GM21723 (cell line): ENCODE data around the gene HIVEP1.
A peak's percentile ranks its signal among the peaks of the same experiment; 100 is the strongest.

Source experiments
- ATAC-seq: cut with Tn5 transposase; IDR thresholded peaks from one replicate; pipeline ENCODE4 v1.9.1; 2021; ENCODE audit warnings: mild to moderate bottlenecking, moderate library complexity; ENCODE audit not compliant: unreplicated experiment

Gene HIVEP1

DNA sequence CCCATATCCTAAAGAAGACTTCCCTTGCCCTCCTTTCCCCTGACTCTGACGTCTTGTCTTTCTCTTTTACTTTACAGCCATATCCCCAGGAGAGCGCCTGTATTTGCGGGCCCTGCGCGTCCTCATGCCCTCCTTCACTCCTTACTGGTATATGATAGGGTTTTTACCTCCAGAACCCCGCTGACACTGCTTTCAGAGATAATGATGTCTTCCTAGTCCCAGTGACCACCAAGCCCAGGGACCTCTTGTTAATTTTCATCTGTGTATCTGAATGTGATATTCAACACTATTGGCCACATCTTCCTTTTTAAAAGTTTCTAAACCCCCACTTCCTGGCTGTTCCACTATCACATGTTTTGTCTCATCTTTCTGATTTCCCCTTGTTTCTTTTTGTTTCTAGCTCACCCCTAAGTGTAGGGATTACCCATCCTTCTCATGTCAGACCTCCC is 102.0 kb downstream of the HIVEP1 start:
- no peak for ATAC-seq

DNA sequence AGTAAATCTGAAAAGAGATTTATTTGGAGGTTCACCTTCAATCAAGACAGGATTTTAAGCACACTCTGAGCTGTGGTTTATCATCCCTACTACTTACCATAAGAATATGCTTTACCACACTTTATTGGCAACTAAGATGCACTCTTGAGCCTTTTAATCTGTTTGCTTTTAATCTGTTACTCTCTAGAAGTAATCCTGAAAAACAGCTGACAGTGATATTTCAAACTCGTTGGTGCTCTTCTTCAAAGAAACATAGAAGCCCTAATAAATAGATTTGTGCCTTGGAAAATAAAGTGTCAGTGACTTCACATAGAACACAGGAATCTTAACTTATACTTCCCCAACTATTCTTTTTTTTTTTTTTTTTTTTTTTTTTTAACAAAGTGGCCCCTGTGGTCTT is 102.9 kb downstream of the HIVEP1 start:
- no peak for ATAC-seq

DNA sequence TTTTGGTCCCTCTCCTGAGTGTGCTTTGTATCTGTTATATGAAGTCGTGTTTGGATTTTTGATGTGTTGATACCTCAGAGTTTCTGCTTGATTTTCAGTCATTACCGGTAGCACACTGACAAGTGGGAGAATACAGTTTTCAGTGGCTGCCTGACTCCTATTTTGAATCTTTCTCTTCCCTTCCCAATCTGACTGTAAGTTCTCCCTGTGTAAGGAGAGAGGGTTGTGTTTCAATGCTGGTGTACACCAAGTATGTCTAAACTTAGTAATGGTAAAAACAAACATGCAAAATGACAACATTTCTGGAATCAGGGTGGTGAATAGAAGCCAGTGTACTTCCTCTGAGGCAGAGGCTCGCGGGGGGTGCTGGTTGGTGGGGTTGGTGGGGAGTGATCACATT is 103.4 kb downstream of the HIVEP1 start:
- ATAC-seq: no peak

DNA sequence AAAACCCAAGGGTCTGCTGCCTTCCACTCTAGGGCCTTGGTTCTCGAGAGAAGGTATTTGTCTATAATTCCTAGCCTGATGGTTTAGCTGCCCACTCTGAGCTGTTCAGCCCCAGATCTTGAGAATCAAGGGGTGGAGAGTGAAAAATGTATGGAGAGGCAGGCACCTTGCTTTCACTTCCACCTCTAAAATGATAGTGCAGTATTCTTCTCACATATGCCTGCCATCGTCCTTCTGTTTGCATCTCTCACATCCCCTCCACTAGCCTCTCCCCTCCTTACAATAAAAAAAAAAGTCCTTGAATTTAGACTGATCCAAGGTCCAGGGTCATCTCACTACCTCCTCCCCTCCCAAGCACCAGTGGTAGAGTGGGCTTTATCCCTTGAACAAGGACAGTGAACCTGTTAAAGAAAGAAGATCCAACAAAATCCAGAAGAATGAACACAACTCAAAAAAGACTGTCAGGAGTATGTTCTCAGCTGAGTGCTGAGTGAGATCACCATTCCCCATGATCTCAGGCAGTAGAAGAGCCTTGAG is 104.2 kb downstream of the HIVEP1 start:
- ATAC-seq: no peak

DNA sequence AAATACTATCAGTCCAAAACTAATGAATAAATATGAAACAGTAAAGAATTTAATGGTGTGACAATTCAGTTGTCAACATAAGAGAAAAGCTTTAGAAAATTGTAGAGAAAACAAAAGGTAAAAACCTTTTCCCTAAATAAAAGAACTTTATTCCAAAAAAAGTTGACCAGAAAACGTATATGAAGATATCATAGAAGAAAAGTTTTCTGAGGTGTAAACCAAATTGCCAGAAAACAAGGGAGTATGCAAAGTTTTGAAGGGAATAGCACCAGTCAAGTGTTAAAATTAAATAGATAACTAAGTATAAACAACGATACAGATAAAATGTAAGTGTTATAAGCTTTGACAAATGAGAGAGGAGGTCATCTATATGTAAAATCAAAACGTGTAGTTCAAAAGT is 104.9 kb downstream of the HIVEP1 start:
- ATAC-seq: no peak

DNA sequence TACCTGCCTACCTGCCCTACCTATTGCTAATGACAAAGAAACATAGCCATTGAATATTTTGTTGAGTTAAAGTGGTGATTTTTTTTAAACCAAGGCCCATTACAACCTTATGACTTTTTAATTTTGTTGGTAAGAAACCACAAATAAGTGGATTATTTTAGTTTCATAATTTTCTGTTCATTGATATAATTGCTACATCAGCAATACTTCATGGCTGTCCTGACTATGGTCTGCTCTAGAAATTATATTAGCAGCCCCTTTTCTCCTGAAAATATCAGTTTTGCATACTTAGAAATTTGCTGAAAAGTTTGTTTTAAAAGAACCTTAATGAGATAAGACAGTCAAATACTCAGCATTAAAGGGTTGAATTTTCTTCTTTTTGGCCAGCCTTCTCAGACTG is 106.5 kb downstream of the HIVEP1 start:
- ATAC-seq: no peak

- ATAC-seq: peak; percentile 61
These were observed 107.0 kb downstream of the HIVEP1 start for GRCh38 chr6:12119085-12119588.

DNA sequence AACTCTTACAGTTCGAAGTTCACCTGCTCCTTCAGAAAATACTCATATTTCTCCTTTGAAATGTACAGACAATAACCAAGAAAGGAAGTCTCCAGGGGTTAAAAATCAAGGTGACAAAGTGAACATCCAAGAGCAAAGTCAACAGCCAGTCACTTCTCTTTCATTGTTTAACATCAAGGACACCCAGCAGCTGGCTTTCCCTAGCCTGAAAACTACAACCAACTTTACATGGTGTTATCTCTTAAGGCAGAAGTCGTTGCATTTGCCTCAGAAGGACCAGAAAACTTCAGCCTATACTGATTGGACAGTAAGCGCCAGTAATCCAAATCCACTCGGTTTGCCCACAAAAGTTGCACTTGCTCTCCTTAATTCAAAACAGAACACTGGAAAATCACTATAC is 113.3 kb downstream of the HIVEP1 start:
- ATAC-seq: no peak

DNA sequence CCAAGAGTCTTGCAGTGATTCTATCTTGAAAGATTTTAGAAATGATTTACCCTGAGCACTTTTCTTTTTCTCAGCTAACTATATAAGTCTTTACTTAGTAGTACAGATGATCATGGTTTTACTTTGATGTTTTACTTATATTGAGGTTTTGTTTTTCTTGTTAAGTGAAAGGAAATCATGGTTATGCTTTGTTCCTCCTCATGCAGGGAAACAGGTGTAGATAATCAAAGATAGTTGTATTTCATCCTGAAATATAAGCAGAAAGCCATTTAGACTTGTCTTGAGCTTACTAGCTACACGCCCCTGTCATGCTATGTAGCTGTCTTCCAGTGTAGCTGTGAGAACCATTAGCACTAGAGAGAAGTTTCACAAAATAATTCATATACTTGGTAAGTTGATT is 113.9 kb downstream of the HIVEP1 start:
- ATAC-seq: no peak

DNA sequence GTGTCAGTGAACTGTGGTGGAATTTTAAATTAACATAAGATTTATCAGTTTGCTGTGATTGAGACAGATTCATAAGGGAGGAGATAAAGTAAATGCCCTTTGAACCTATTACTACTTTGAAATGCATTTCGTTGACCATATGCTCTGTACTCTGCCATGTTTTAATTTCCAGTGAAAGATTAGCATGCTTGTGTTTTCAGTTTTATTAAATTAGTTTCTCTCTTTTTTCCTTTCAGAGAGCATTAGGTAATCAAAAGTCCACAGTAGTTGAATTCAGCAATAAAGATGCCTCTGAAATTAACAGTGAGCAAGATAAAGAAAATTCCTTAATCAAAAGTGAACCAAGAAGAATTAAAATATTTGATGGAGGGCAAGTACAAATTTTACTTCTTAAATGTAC is 117.4 kb downstream of the HIVEP1 start:
- no peak for ATAC-seq

GRCh38 chr6:12132351-12133222 is 120.5 kb downstream of the HIVEP1 start:
- ATAC-seq: no peak

DNA sequence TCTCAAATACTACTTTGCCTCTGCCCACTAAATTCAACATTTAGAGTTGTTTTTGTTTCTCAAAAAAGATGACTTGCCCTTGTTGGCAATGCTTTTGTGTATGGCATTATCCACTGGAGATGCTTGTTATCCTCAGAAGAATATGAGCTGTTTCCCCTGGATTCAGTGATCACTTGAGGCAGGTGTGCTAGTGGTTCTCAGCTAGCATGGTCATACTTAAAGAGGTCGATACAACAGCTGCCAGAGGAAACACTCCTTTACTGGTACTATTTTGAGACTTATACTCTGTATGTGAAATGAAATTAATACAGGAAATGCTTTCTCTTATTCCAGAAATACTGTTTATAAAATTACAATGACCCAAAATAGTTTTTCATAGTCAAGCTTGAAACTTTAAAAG is 122.5 kb downstream of the HIVEP1 start:
- no peak for ATAC-seq

DNA sequence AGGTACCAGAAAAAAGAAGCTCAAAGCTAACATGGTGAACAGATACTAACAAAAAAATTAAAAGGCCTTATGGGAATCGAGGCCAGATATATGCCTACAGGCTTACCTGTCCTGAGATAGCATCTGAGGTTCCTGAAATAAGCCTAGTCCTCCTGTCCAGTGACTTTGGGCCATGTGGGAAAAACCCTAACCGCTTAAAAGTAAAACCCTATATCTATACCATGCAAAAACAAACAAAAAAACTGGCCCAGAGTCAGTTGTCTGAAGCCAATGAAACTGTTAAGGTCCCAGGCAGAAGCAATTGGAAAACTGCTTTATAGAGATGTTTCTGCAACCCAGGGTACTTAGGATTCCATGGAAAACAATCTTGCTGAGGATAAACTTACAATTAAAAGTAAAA is 122.9 kb downstream of the HIVEP1 start:
- no peak for ATAC-seq

DNA sequence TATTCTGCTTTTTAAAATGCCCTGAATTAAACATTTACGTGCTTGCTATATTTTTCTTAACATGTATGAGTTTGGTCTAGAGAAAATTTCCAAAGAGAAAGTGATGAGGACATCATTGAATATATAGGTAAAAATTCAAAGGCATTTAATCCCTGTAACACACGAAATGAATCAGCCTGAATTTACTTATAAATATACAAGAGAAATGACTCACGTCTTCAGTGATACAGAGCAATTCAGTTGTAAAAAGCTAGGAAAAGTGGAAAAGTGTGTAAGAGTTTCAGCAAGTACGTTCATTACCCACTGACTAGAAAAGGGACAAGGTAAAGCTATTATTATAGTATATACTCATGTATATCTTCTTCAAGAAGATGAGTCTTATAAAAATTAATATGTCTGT is 124.8 kb downstream of the HIVEP1 start:
- ATAC-seq: no peak

DNA sequence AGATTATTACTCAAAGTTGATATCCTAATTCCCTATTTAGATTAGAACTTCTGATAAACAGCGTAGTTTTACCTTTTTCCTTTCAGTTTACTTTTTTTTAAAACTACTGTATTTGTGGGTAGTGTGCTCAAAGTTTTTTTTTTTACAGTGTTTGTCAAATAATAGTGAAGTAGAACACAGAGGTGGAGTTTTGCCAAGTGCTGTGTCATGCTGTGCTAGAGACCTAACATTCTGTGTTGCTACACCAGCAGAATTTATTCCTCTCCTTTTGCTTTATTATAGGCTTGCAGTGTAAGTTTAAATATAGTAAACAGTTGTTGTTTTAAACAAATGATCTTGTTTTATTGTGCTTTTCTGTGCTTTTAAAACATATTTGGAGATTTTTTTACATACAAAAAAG is 125.4 kb downstream of the HIVEP1 start:
- ATAC-seq: no peak

GRCh38 chr6:12138381-12138780 is 126.3 kb downstream of the HIVEP1 start:
- no peak for ATAC-seq

DNA sequence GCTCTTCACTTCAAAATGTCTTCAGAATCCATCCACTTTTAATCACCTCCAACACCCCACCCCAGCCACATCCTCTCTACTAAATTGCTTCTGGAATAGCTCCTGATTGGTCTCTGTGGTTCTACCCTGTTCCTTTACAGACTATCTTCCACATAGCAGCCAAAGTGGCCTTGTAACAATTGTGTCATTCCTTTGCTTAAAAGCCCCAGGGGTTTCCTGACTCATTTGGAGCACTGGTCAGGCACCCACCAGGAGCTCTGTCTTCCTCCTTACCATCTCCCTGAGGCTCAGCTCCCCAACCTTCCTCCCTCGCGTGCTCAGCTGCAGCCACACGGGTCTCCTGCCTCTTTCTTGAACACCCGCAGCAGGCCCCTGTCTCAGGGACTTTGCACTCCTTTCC is 126.8 kb downstream of the HIVEP1 start:
- no peak for ATAC-seq

GRCh38 chr6:12147557-12148316 is 135.6 kb downstream of the HIVEP1 start:
- no peak for ATAC-seq

- ATAC-seq: no peak
These were observed 136.2 kb downstream of the HIVEP1 start for GRCh38 chr6:12148317-12148801.

- ATAC-seq: no peak
These were observed 136.7 kb downstream of the HIVEP1 start for GRCh38 chr6:12148841-12149240.

DNA sequence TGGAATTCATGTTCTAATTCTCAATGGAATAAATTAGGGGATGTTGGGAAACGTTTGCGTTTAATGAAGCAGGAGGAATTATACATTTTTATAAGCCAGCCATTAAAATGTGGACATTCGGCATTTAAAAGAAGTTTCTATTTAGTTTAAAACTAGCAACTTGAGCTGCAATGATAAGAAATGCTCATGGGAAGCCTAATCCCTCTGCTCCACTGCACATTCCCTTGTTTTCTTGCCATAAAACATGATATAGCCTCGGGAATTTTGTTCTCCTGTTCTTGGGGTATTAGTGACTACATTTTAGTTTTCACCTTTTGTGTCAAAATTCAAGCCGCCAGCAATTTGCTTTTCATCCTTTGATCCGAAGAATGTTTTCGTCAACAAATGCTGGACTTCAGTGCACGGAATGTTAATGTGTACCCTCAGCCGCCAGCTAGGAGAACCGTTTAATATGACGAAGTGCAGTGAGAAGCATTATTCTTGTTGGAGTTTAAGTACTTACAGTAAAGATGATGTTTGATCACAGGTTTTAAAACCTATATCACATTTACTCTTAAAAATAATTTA is 137.9 kb downstream of the HIVEP1 start:
- ATAC-seq: no peak
